PC-9 (cell line): ENCODE data around the gene RAD51D.

Source experiments
- CTCF ChIP-seq: fragments of 200-600 bp; sonication (generic); conservative IDR thresholded peaks from 2 replicates; pipeline ENCODE4 v1.6.1; 2017; ENCODE audit warnings: mixed run types, antibody characterized with exemption, mild to moderate bottlenecking, moderate library complexity
- EZH2 ChIP-seq: fragments of 200-600 bp; sonication (generic); IDR thresholded peaks from 2 replicates; pipeline ENCODE4 v1.8.0; 2017; ENCODE audit warnings: antibody characterized with exemption, low read depth

GRCh38 chr17:35135322-35135721, 15.7 kb upstream of the RAD51D start:
- TF ChIP-seq CTCF, result no peak
- TF ChIP-seq EZH2, result no peak
